Trophoblast cell (in vitro differentiated cells and primary cell): Measurements from ENCODE around the gene SBK2.
"Not testable (repeated sequence)": the region's sequence is repeated elsewhere in the genome, so short reads cannot be mapped to it uniquely, and the experiment has no call there.

Source experiments
- DNase-seq, 2 donors: peaks; one replicate each; pipeline ENCODE4 v3.0.0-alpha.2; 2016
- H2AFZ ChIP-seq: 2 replicates; pipeline ENCODE4 v1.6.1; 2013; ENCODE audit warnings: low read length, moderate library complexity, mild to moderate bottlenecking; ENCODE audit not compliant: insufficient read depth, poor library complexity
- H2AK5ac ChIP-seq: 2 replicates; pipeline ENCODE4 v1.6.1; 2013; ENCODE audit warnings: mild to moderate bottlenecking, low read length
- H2BK120ac ChIP-seq: 2 replicates; pipeline ENCODE4 v1.6.1; 2013; ENCODE audit warnings: low read length, mild to moderate bottlenecking, moderate library complexity; ENCODE audit not compliant: insufficient read depth, poor library complexity
- H2BK12ac ChIP-seq: 2 replicates; pipeline ENCODE4 v1.6.1; 2013; ENCODE audit warnings: mild to moderate bottlenecking, low read length, moderate library complexity
- H2BK5ac ChIP-seq: 2 replicates; pipeline ENCODE4 v1.6.1; 2013; ENCODE audit warnings: low read length, low read depth, moderate library complexity, mild to moderate bottlenecking; ENCODE audit not compliant: poor library complexity
- H3K14ac ChIP-seq: 2 replicates; pipeline ENCODE4 v1.6.1; 2013; ENCODE audit warnings: mild to moderate bottlenecking, low read length
- H3K18ac ChIP-seq: 2 replicates; pipeline ENCODE4 v1.6.1; 2013; ENCODE audit warnings: mild to moderate bottlenecking, low read length
- H3K23ac ChIP-seq: 2 replicates; pipeline ENCODE4 v1.6.1; 2013; ENCODE audit warnings: low read length
- H3K27ac ChIP-seq: 2 replicates; pipeline ENCODE4 v1.5.1; 2013; ENCODE audit warnings: low read depth, mild to moderate bottlenecking, inconsistent platforms, low read length, moderate library complexity
- H3K27me3 ChIP-seq: 2 replicates; pipeline ENCODE4 v1.6.1; 2013; ENCODE audit warnings: inconsistent platforms, mild to moderate bottlenecking, low read length, moderate library complexity; ENCODE audit not compliant: insufficient read depth
- H3K36me3 ChIP-seq, 2 experiments: 1 replicate in 1 of 2; 2 replicates in 1 of 2; pipeline ENCODE4 v1.6.1; 2013; ENCODE audit warnings: low read length in 2 of 2, mild to moderate bottlenecking in 2 of 2, moderate library complexity in 1 of 2; ENCODE audit not compliant: insufficient read depth in 2 of 2, control insufficient read depth in 1 of 2
- H3K4ac ChIP-seq: 2 replicates; pipeline ENCODE4 v1.6.1; 2013; ENCODE audit warnings: low read depth, mild to moderate bottlenecking, low read length, moderate library complexity
- H3K4me1 ChIP-seq, 2 experiments: 1 replicate in 1 of 2; 2 replicates in 1 of 2; pipeline ENCODE4 v1.6.1; 2013; ENCODE audit warnings: low read length in 2 of 2, mild to moderate bottlenecking in 2 of 2, moderate library complexity in 1 of 2; ENCODE audit not compliant: insufficient read depth in 2 of 2, control insufficient read depth in 1 of 2
- H3K4me2 ChIP-seq: 2 replicates; pipeline ENCODE4 v1.6.1; 2013; ENCODE audit warnings: inconsistent platforms, mild to moderate bottlenecking, low read length, moderate library complexity
- H3K4me3 ChIP-seq: 2 replicates; pipeline ENCODE4 v1.5.1; 2013; ENCODE audit warnings: mild to moderate bottlenecking, low read depth, low read length, inconsistent platforms
- H3K79me1 ChIP-seq: one replicate; pipeline ENCODE4 v1.6.1; 2013; ENCODE audit warnings: low read length
- H3K79me2 ChIP-seq: 2 replicates; pipeline ENCODE4 v1.6.1; 2013; ENCODE audit warnings: low read length, mild to moderate bottlenecking; ENCODE audit not compliant: control insufficient read depth, insufficient read depth, poor library complexity
- H3K9ac ChIP-seq: 2 replicates; pipeline ENCODE4 v1.6.1; 2013; ENCODE audit warnings: mild to moderate bottlenecking, low read length
- H3K9me3 ChIP-seq: 2 replicates; pipeline ENCODE4 v1.6.1; 2013; ENCODE audit warnings: low read depth, mild to moderate bottlenecking, control low read depth, inconsistent platforms, low read length; ENCODE audit not compliant: insufficient read depth
- H4K12ac ChIP-seq: 2 replicates; pipeline ENCODE4 v1.6.1; 2013; ENCODE audit warnings: low read depth, mild to moderate bottlenecking, low read length, moderate library complexity
- H4K8ac ChIP-seq: 2 replicates; pipeline ENCODE4 v1.6.1; 2013; ENCODE audit warnings: low read depth, mild to moderate bottlenecking, low read length, moderate library complexity
- H4K91ac ChIP-seq: one replicate; pipeline ENCODE4 v1.6.1; 2013; ENCODE audit warnings: low read depth, mild to moderate bottlenecking, low read length, moderate library complexity
- WGBS: extraction: QIAGEN DNeasy Blood & Tissue Kit; methylation state at CpG from one replicate; pipeline ENCODE4 v1.1.7; 2013; ENCODE audit warnings: missing lambda C conversion rate; ENCODE audit not compliant: insufficient read length, insufficient coverage; ENCODE audit errors: extremely low coverage; 5-methylcytosine and 5-hydroxymethylcytosine counted together

The SBK2 gene

DNA sequence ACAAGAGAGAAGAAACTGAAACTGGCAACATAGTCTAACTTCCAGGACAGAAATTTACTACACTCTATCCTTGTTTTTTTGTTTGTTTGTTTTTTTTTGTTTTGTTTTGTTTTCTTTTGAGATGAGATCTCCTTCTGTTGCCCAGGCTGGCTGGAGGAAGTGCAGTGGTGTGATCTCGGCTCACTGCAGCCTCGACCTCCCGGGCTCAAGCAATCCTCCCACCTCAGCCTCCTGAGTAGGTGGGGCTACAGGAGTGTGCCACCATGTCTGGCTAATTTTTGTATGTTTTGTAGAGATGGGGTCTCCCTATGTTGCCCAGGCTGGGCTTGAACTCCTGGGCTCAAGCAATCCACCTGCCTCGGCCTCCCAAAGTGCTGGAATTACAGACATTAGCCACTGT, 45.4 kb upstream of the SBK2 start:
- no CpG with 5 or more reads among the region's 4 CpGs for WGBS
- not testable (repeated sequence) for H3K9ac ChIP-seq

GRCh38 chr19:55581823-55582223, 44.9 kb upstream of the SBK2 start:
- Histone ChIP-seq H2AFZ (no peak overlapping the region), H4K8ac (no peak overlapping the region), H3K4me3 (no peak overlapping the region), H3K4me1 (peaks cover 8 to 17% of the 10 kb centered on the region in 2 experiments), H4K12ac (no peak overlapping the region), H3K79me1 (peaks cover 22% of the 10 kb centered on the region), H3K23ac (no peak overlapping the region), H3K27ac (no peak overlapping the region), H2AK5ac (no peak overlapping the region), H3K9ac (no peak overlapping the region), H3K4ac (no peak overlapping the region), H3K14ac (no peak overlapping the region), H3K27me3 (no peaks in the 10 kb centered on the region), H3K79me2 (peaks cover 13% of the 10 kb centered on the region), H2BK120ac (no peak overlapping the region), H2BK5ac (no peak overlapping the region), H3K9me3 (peaks cover 2% of the 10 kb centered on the region), H3K18ac (no peak overlapping the region), H4K91ac (no peak overlapping the region), H3K4me2 (no peak overlapping the region), H2BK12ac (no peak overlapping the region), H3K36me3 (peaks cover 23 to 25% of the 10 kb centered on the region in 2 experiments)
- DNase-seq, result peak in 1 of 2 donors; percentile 61
- no CpG with 5 or more reads among the region's 6 CpGs for WGBS

More for the DNA sequence above, 45.4 kb upstream of the SBK2 start:
- H3K4me1 ChIP-seq, result peaks cover 10 to 20% of the 10 kb centered on the region in 2 experiments
- H3K36me3 ChIP-seq, result peaks cover 19 to 20% of the 10 kb centered on the region in 2 experiments
- not testable (repeated sequence) for H3K4me3 ChIP-seq, H3K4me2 ChIP-seq, H2BK120ac ChIP-seq, H4K12ac ChIP-seq, H3K9me3 ChIP-seq, H2BK12ac ChIP-seq, DNase-seq, H2AK5ac ChIP-seq, H4K8ac ChIP-seq, H2AFZ ChIP-seq, H2BK5ac ChIP-seq, H4K91ac ChIP-seq, H3K23ac ChIP-seq, H3K27me3 ChIP-seq, H3K18ac ChIP-seq, H3K4ac ChIP-seq, H3K14ac ChIP-seq, H3K27ac ChIP-seq
- peaks cover 13% of the 10 kb centered on the region for H3K79me2 ChIP-seq
- peaks cover 25% of the 10 kb centered on the region for H3K79me1 ChIP-seq

- Histone ChIP-seq H3K9me3 (peaks cover 2% of the 10 kb centered on the region), H2BK120ac (peak overlapping the region; percentile 20), H4K91ac (peak overlapping the region; percentile 78), H3K9ac (peak overlapping the region; percentile 18), H3K27me3 (no peaks in the 10 kb centered on the region), H3K23ac (no peak overlapping the region), H2BK12ac (no peak overlapping the region), H3K4ac (no peak overlapping the region), H3K18ac (peak overlapping the region; percentile 67), H3K79me1 (peaks cover 19% of the 10 kb centered on the region), H3K27ac (peak overlapping the region; percentile 11), H4K8ac (peak overlapping the region; percentile 93), H2AK5ac (peak overlapping the region; percentile 58), H3K36me3 (peaks cover 25 to 26% of the 10 kb centered on the region in 2 experiments), H4K12ac (peak overlapping the region; percentile 86), H2BK5ac (peak overlapping the region; percentile 70), H3K4me3 (peak overlapping the region; percentile 59), H3K4me1 (peaks cover 5 to 13% of the 10 kb centered on the region in 2 experiments), H2AFZ (peak overlapping the region; percentile 61), H3K79me2 (peaks cover 13% of the 10 kb centered on the region), H3K14ac (peak overlapping the region; percentile 61), H3K4me2 (peak overlapping the region; percentile 72)
- DNase-seq, result peak in 1 of 2 donors; percentile 8
- no CpG with 5 or more reads among the region's 12 CpGs for WGBS
These were observed 44.4 kb upstream of the SBK2 start for GRCh38 chr19:55581145-55581822.

- Histone ChIP-seq H3K27ac (peak within 1 kb of the TSS; percentile 94), H3K79me2 (peaks cover 13% of the 10 kb centered on the region), H3K4me3 (peak within 1 kb of the TSS; percentile 92), H3K27me3 (no peaks in the 10 kb centered on the region), H2BK120ac (peak within 1 kb of the TSS; percentile 65), H3K4ac (peak within 1 kb of the TSS; percentile 84), H3K18ac (peak within 1 kb of the TSS; percentile 96), H2BK5ac (peak within 1 kb of the TSS; percentile 86), H3K9ac (peak within 1 kb of the TSS; percentile 98), H4K8ac (peak within 1 kb of the TSS; percentile 94), H4K91ac (peak within 1 kb of the TSS; percentile 96), H4K12ac (peak within 1 kb of the TSS; percentile 86), H3K9me3 (peaks cover 2% of the 10 kb centered on the region), H3K14ac (peak within 1 kb of the TSS; percentile 91), H3K79me1 (peaks cover 16% of the 10 kb centered on the region), H3K36me3 (peaks cover 25 to 26% of the 10 kb centered on the region in 2 experiments), H2BK12ac (no peak within 1 kb of the TSS), H3K23ac (no peak within 1 kb of the TSS), H2AFZ (peak within 1 kb of the TSS; percentile 68), H2AK5ac (peak within 1 kb of the TSS; percentile 97), H3K4me1 (peaks cover 5 to 9% of the 10 kb centered on the region in 2 experiments), H3K4me2 (peak within 1 kb of the TSS; percentile 81)
- no CpG with 5 or more reads among the region's 24 CpGs for WGBS
- peak in 1 of 2 donors; percentile 19 for DNase-seq
These were observed 43.8 kb upstream of the SBK2 start, which contains the start of gene ZNF579 for GRCh38 chr19:55580628-55581144. Gene ZNF579 (minus strand): TSS chr19:55580848. CDS start chr19:55579639, 1,209 bp downstream.
